Measurements from ENCODE around the gene PSMC6.
A peak's percentile ranks its signal among the peaks of the same experiment; 100 is the strongest.

Gene PSMC6

DNA sequence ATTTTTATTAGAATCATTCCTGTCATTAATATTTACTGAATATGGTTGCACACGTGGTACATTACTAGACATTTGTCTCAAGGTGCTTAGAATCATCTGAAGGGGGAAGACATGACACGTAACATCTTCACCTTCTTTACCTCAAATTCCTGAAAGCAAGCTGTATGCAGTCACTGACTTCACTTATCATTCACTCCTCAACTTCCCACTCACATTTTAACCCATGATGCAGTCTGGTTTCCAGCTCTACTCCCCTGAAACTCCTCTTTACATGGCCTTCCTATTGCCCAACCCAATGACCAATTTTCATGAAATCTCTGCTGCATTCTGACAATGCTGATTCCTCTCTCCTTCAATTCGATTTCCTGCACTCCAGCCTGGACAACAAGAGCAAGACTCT lies 5.8 kb upstream of the PSMC6 start:
- DNase-seq (ENCODE audit: low read depth): no peak
- TF ChIP-seq, protein P1, sequence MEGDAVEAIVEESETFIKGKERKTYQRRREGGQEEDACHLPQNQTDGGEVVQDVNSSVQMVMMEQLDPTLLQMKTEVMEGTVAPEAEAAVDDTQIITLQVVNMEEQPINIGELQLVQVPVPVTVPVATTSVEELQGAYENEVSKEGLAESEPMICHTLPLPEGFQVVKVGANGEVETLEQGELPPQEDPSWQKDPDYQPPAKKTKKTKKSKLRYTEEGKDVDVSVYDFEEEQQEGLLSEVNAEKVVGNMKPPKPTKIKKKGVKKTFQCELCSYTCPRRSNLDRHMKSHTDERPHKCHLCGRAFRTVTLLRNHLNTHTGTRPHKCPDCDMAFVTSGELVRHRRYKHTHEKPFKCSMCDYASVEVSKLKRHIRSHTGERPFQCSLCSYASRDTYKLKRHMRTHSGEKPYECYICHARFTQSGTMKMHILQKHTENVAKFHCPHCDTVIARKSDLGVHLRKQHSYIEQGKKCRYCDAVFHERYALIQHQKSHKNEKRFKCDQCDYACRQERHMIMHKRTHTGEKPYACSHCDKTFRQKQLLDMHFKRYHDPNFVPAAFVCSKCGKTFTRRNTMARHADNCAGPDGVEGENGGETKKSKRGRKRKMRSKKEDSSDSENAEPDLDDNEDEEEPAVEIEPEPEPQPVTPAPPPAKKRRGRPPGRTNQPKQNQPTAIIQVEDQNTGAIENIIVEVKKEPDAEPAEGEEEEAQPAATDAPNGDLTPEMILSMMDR (IDR thresholded peaks at IDR 0.05; ENCODE audit: low read depth, low read length): no peak
- no peak for TF ChIP-seq MAX (IDR thresholded peaks at IDR 0.05; ENCODE audit: low read depth, low read length)
- no peak for TF ChIP-seq MYC (IDR thresholded peaks at IDR 0.05; ENCODE audit: low read depth, low read length)
- TF ChIP-seq POLR2A (IDR thresholded peaks at IDR 0.05; ENCODE audit: extremely low read depth, insufficient read length): no peak
- H3K4me3 ChIP-seq (ENCODE audit: low read depth, low read length): no peak overlapping the region

DNA sequence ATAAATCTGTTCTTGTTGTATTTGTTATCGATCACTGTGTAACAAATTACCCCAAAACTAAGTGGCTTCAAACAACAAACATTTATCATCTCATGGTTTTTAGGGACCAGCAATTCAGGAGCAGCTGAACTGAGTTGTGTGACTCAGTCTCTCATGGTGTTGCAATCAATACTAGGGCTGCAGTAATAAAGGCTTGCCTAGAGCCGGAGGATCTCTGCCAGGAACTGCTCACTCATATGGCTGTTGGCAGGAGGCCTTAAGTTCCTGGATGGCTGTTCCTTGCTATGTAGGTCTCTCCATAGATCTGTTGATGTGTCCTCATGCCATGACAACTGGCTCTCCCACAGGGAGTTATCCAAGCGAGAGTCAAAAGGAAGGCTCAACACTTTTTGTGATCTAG lies 3.8 kb upstream of the PSMC6 start:
- H3K4me3 ChIP-seq (ENCODE audit: low read depth, low read length): no peak overlapping the region
- DNase-seq (ENCODE audit: low read depth): peak; percentile 78
- TF ChIP-seq, protein P1 (IDR thresholded peaks at IDR 0.05; ENCODE audit: low read depth, low read length): no peak
- no peak for TF ChIP-seq MAX (IDR thresholded peaks at IDR 0.05; ENCODE audit: low read depth, low read length)
- TF ChIP-seq POLR2A (IDR thresholded peaks at IDR 0.05; ENCODE audit: extremely low read depth, insufficient read length): no peak
- TF ChIP-seq MYC (IDR thresholded peaks at IDR 0.05; ENCODE audit: low read depth, low read length): 0 out of 2 replicates have a peak, but pooled peaks have one; percentile 23

- TF ChIP-seq, protein P1 (IDR thresholded peaks at IDR 0.05; ENCODE audit: low read depth, low read length): no peak
- TF ChIP-seq MAX (IDR thresholded peaks at IDR 0.05; ENCODE audit: low read depth, low read length) (no peak), POLR2A (IDR thresholded peaks at IDR 0.05; ENCODE audit: extremely low read depth, insufficient read length) (no peak), MYC (IDR thresholded peaks at IDR 0.05; ENCODE audit: low read depth, low read length) (no peak)
- H3K4me3 ChIP-seq (ENCODE audit: low read depth, low read length): no peak overlapping the region
- no peak for DNase-seq (ENCODE audit: low read depth)
Measured at GRCh38 chr14:52703664-52704063, 3.3 kb upstream of the PSMC6 start.

GRCh38 chr14:52706286-52706685 lies 714 bp upstream of the PSMC6 start:
- H3K4me3 ChIP-seq (ENCODE audit: low read depth, low read length): peak overlapping the region; percentile 89
- peak; percentile 72 for DNase-seq (ENCODE audit: low read depth)
- TF ChIP-seq POLR2A (IDR thresholded peaks at IDR 0.05; ENCODE audit: extremely low read depth, insufficient read length) (no peak), MYC (IDR thresholded peaks at IDR 0.05; ENCODE audit: low read depth, low read length) (no peak), MAX (IDR thresholded peaks at IDR 0.05; ENCODE audit: low read depth, low read length) (no peak)
- TF ChIP-seq, protein P1 (IDR thresholded peaks at IDR 0.05; ENCODE audit: low read depth, low read length): no peak

DNA sequence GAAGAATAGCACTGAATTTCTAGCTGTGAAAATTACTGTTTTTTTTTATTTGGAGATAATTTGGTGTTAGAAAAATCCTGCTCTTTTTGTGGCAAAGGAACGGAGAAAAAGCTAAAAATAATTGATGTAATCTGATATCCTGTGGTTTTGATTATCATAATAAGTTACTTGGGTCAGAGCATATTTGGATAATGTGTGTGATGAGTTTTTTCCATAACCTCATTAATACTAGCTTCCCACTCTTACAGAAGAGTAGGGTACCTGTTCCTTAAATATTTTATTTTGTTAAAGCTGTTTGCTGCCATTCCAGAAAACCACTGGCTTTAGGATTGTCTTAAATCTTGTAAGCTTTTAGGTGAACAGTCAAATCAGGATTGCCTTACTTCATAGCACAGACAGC lies 4.7 kb downstream of the PSMC6 start:
- TF ChIP-seq POLR2A (IDR thresholded peaks at IDR 0.05; ENCODE audit: extremely low read depth, insufficient read length): no peak
- DNase-seq (ENCODE audit: low read depth): no peak
- no peak overlapping the region for H3K4me3 ChIP-seq (ENCODE audit: low read depth, low read length)

DNA sequence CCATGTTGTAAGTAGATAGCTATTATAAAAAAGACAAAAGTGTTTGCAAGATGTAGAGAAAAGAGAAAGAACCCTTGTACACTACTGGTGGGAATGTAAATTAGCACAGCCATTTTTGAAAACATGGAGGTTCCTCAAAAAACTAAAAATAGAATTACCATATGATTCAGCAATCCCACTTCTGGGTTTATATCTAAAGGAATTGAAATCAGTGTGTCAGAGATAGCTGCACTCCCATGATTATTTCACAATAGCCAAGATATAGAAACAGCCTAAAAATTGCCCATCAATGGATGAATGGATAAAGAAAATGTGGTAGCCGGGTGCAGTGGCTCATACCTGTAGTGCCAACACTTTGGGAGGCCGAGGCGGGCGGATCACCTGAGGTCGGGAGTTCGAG lies 9.2 kb downstream of the PSMC6 start:
- DNase-seq (ENCODE audit: low read depth): no peak
- no peak for TF ChIP-seq MYC (IDR thresholded peaks at IDR 0.05; ENCODE audit: low read depth, low read length)
- TF ChIP-seq, protein P1 (IDR thresholded peaks at IDR 0.05; ENCODE audit: low read depth, low read length): no peak
- TF ChIP-seq MAX (IDR thresholded peaks at IDR 0.05; ENCODE audit: low read depth, low read length): no peak
- no peak for TF ChIP-seq POLR2A (IDR thresholded peaks at IDR 0.05; ENCODE audit: extremely low read depth, insufficient read length)
- no peak overlapping the region for H3K4me3 ChIP-seq (ENCODE audit: low read depth, low read length)
